ENCODE data around the gene GRB2.

DNA sequence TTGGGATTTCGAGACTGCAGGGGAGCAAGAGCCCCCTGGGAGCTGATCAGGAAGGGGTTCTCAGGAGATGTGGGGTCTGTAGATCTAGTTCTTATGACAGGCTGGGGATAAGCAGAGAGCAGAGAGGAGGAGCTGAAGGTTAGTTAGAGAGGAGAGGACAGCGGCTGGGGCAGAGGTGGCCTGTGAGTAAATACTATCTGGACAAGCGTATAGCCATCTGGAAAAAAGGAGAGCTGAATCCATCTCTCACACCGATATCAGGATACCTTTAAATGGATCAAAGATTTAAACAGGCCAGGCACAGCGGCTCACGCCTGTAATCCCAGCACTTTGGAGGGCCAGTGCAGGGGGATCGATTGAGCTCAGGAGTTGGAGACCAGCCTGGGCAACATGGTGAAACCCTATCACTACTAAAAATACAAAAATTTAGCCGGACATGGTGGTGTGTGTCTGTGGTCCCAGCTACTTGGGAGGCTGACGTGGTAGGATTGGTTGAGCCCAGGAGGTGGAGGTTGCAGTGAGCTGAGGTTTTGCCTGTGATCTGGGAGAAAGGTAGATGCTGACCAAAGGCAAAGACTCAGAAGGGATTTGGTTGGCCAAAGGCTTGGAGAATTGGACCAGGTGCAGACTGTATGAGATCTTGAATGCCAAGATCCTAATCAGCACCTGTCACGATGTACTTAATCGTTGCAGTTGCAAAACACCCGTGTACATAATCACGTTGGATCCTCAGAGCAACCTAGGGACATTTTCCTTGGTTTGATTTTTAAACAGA, 97.3 kb downstream of the GRB2 start:
- TF ChIP-seq CTCF (IDR thresholded peaks at IDR 0.05), result no peak
- TF ChIP-seq POLR2AphosphoS5 (IDR thresholded peaks at IDR 0.05), result no peak
- no peak for TF ChIP-seq POLR2A (IDR thresholded peaks at IDR 0.05)
- TF ChIP-seq EP300 (IDR thresholded peaks at IDR 0.05), result no peak
